GM18505 (cell line): ENCODE data around the gene CEACAM20.
"Not testable (repeated sequence)": the region's sequence is repeated elsewhere in the genome, so short reads cannot be mapped to it uniquely, and the experiment has no call there.

Experiments
- ATAC-seq: cut with Tn5 transposase; IDR thresholded peaks from one replicate; pipeline ENCODE4 v1.9.1; 2021; ENCODE audit not compliant: unreplicated experiment
- POLR2A ChIP-seq: IDR thresholded peaks from 4 replicates; pipeline ENCODE4 v1.6.1; 2011; ENCODE audit warnings: borderline replicate concordance; ENCODE audit not compliant: insufficient read depth, insufficient read length; ENCODE audit errors: extremely low read depth

CEACAM20 gene

GRCh38 chr19:44557933-44558332 is 28.5 kb upstream of the CEACAM20 start:
- ATAC-seq = no peak
- no peak for TF ChIP-seq POLR2A

GRCh38 chr19:44554641-44555246 is 25.3 kb upstream of the CEACAM20 start:
- no peak for ATAC-seq
- no peak for TF ChIP-seq POLR2A

- no peak for ATAC-seq
- TF ChIP-seq POLR2A = no peak
Observed at GRCh38 chr19:44553478-44554171, 24.1 kb upstream of the CEACAM20 start.

GRCh38 chr19:44552324-44552723 is 22.8 kb upstream of the CEACAM20 start:
- no peak for TF ChIP-seq POLR2A
- ATAC-seq = no peak

GRCh38 chr19:44551850-44552249 is 22.4 kb upstream of the CEACAM20 start:
- no peak for TF ChIP-seq POLR2A
- no peak for ATAC-seq

GRCh38 chr19:44550976-44551375 is 21.5 kb upstream of the CEACAM20 start:
- not testable (repeated sequence) for ATAC-seq

- ATAC-seq = no peak
- no peak for TF ChIP-seq POLR2A
Observed at GRCh38 chr19:44549507-44549906, 20.0 kb upstream of the CEACAM20 start.

- no peak for TF ChIP-seq POLR2A
- ATAC-seq = no peak
Observed at GRCh38 chr19:44548736-44549135, 19.3 kb upstream of the CEACAM20 start.

GRCh38 chr19:44544031-44544430 is 14.6 kb upstream of the CEACAM20 start:
- no peak for TF ChIP-seq POLR2A
- no peak for ATAC-seq

- no peak for ATAC-seq
- TF ChIP-seq POLR2A = no peak
Observed at GRCh38 chr19:44542671-44543070, 13.2 kb upstream of the CEACAM20 start.

- TF ChIP-seq POLR2A = no peak
- ATAC-seq = no peak
Observed at GRCh38 chr19:44540736-44541135, 11.3 kb upstream of the CEACAM20 start.

- no peak for ATAC-seq
- no peak for TF ChIP-seq POLR2A
Observed at GRCh38 chr19:44539991-44540390, 10.5 kb upstream of the CEACAM20 start.

GRCh38 chr19:44539236-44539826 is 9.9 kb upstream of the CEACAM20 start:
- no peak for ATAC-seq
- TF ChIP-seq POLR2A = no peak

GRCh38 chr19:44535361-44535760 is 5.9 kb upstream of the CEACAM20 start:
- not testable (repeated sequence) for ATAC-seq
